Dermis microvascular lymphatic vessel endothelial cell (primary cell): ENCODE results near the gene PSMA5. TPM values are rescaled to one million over a fixed set of nuclear protein-coding genes. Genes with fewer than 3 reads are reported as not detected.
A peak's percentile ranks its signal among the peaks of the same experiment; 100 is the strongest.
"Not testable (repeated sequence)": the region's sequence is repeated elsewhere in the genome, so short reads cannot be mapped to it uniquely, and the experiment has no call there.

Source experiments
- DNase-seq, 2 donors: peaks; one replicate each; pipeline versions ENCODE4 v3.0.0 to v3.0.0-alpha.2; 2010; ENCODE audit warnings: low read depth in 2 of 2
- total RNA-seq: library from RNA; depleted of rRNA; stranded (reverse); fragments of >200 nt; gene quantifications from 2 replicates; pipeline ENCODE4 v1.2.1, GENCODE V29; 2014

The PSMA5 gene
- total RNA-seq, 1 donor from 2014 or later, result 49.7 TPM

DNA sequence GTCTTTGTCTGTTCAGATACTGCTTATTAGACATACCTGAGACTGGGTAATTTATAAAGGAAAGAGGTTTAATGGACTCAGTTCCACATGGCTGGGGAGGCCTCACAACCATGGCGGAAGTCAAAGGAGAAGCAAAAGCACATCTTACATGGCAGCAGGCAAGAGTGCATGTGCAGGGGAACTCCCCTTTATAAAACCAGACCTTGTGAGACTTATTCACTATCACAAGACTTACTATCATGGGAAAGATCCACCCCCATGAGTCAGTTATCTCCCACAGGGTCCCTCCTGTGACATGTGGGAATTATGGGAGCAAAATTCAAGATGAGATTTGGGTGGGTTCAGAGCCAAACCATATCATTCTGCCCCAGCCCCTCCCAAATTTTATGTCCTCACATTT, 7.1 kb upstream of the PSMA5 start:
- no peak for DNase-seq

- no peak for DNase-seq
Observed at GRCh38 chr1:109432336-109432735, 6.1 kb upstream of the PSMA5 start.

DNA sequence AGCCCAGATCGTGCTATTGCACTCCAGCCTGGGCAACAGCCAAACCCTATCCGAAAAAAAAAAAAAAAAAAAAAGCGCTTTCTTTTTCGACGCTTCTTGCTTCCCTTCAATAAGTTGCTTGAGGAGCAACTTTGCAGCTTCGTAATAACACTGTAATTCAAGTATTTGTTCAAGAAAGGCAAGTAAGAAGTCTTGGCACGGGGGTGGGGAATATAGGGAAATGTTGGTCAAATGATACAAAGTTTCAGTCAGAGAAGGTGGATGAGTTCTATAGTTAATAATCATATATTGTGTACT, 871 bp upstream of the PSMA5 start:
- no peak for DNase-seq

DNA sequence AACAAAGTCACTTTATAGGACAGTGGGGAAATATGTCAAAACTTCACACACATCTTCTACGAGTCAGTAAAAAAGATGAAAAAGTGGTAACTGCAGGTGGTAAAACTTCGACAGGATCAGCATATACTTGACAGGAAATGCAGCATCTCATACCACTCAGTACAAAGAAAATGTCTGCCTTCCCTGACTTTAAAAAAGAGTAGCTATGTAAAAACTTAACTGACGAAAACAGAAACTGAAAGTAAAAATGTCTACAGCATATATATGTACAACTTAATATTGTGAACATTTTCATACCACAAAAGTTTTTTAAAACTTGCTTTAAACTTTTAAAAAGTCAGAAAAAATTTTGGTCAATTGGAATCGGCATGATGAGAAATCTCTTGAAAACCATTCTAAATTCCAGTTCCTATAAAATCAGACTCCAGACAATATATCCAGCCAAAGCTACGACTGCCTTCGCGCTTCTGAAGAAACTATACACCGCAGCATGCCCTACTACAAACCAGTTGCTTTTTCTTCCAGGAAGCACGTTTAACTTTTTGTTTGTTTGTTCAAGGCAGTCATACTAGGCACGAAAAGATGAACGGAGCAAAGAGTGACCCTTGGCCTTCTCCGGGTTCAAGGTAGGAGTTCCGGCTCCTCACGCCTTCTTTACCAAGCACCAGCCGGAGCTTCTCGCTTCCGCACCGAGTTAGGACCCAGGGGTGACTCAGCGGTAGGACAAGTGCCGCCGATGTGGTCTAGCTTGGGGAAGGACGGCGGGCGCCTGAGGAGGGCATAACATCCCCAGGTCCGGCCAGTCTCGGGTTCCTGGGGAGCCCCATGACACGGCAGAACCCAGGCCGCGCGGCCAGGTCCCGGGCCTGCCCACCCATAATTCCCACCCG, 612 bp downstream of the PSMA5 start:
- peak; percentile 28 to 65 for DNase-seq

GRCh38 chr1:109423498-109423897, 2.8 kb downstream of the PSMA5 start:
- DNase-seq, result no peak

DNA sequence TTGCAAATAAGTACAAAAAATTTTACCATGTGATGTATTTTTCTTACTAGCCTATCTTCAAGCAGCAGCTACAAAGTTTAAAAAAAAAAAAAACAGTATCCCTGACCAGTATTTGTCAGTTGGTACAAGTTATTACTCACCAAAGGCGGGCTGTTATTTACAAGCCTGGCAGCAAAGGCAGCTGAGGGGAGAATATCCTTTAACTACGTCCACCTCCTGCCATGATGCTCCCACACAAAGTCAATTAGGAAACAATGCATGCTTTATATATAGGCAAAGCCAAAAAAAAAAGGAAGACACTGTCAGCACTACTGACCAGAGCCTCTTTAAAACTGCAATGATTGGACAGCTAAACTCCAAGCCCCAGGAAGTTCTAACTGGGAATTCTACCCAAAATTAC, 13.7 kb downstream of the PSMA5 start:
- no peak for DNase-seq

- DNase-seq, result no peak
Observed at GRCh38 chr1:109404838-109405237, 21.4 kb downstream of the PSMA5 start.

DNA sequence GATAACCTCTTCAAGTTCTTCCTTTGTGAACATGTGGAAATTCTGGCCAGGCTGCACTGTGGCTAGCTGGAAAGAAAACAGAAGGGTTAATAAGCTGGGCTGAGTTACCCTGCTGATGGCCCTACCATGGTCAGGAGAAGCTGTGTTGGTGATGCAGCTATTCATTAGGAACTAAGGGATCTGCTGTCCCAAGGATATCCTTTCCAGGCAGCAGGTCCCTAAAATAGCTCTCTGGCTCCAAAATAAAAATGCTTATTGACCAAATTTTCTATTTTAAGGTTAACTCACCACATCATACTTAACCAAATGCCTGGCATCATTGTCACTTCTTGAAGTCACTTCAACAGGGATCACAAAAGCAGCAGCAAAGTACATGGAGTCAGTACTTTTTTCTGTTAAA, 24.2 kb downstream of the PSMA5 start:
- no peak for DNase-seq

GRCh38 chr1:109400035-109400655, 26.1 kb downstream of the PSMA5 start:
- DNase-seq, result no peak

- peak; percentile 55 to 73 for DNase-seq
Observed at GRCh38 chr1:109399326-109399957, 26.8 kb downstream of the PSMA5 start.

DNA sequence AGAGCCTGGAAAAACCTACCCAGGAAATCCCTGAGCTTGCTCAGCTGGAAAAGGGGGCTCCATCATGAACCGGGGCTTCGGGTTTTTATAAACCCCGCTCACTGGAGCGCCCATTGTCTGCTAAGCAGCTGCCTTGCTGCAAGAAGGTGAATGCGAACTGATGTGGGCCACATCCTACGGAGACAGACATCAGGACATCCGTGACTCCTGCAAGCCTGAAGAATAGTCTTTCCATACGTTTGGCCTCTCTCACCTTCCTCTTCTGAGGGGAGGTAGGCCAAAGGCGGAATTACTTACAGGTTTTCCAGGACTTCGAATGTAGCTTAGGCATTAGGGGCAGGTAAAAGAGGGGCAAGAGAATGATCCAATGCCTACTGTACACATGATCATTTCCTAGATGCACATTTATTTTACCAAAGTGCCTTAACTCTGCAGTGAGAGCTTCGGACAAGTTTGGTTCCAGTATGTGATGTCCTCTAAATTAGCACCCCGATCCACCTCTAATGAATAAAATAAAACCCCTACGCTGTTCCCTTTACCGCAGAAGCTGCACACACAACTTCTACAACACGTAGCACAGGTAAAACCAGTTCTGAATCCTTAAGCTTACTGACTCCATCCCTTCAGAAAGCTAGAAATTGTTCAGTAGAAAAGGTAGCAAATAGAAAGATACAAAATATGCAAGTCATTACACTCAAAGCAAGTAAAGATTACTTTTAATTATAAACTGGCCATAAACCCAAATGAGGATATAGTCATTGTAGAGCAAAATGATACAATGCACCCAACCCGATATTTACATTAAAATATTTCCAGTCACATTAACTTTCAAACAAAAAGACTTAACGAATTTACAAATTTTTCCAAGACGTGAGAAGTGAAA, 27.7 kb downstream of the PSMA5 start:
- DNase-seq, result peak in 1 of 2 donors; percentile 7

GRCh38 chr1:109397581-109398342, 28.5 kb downstream of the PSMA5 start, which contains the start of gene SORT1:
TSS of gene SORT1 (minus strand) at chr1:109397918. CDS start at chr1:109397892, 26 bp downstream.
- peak; percentile 55 to 90 for DNase-seq

DNA sequence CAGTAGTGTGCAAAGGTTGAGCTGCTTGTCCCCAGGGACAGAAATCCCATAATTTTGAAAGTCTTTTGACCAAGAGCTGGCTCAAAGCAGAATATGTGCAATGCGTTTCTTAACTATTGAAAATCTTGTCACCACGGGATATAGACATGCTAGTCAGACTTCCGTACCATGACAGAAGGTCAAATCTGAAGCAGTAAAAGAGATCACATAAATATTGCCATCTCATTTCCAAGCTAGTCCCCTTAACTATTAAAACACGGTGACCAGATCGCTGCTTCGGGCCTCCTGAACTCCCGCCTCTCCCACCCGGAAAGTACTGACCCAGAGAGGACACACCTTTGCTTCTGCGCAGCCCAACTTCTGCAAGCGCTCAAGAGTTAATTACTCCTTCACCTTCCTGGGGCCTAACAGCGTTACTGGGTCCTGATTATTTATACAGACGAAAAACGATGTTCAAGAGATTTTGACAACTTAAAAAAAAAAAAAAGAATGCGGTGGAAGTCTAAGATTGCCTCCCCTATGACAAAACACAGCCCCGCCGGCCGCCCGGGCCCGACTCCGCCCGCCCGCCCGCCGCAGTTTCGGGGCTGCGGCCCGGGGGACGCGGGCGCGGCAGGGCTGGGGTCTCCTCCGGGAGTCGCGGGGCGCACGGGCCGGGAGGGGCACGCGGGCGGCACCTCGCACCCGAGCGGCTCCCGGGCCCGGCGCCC, 29.2 kb downstream of the PSMA5 start:
- DNase-seq, result peak in 1 of 2 donors; percentile 3

DNA sequence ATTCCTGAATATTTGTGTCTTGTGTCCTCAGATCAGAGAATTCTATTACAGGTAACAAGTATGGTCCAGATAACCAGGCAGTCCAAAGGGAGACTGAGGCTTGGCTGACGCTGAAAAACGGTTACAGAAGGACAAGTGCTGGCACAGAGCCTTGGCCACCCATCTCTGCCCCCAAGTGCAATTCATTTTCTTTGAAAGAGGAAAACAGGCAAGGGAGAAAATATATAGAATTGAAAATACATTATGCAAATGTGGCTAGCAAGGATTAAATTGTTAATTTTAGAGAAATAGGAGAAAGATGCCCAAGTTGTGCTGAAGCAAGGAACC, 29.8 kb downstream of the PSMA5 start:
- DNase-seq, result no peak

DNA sequence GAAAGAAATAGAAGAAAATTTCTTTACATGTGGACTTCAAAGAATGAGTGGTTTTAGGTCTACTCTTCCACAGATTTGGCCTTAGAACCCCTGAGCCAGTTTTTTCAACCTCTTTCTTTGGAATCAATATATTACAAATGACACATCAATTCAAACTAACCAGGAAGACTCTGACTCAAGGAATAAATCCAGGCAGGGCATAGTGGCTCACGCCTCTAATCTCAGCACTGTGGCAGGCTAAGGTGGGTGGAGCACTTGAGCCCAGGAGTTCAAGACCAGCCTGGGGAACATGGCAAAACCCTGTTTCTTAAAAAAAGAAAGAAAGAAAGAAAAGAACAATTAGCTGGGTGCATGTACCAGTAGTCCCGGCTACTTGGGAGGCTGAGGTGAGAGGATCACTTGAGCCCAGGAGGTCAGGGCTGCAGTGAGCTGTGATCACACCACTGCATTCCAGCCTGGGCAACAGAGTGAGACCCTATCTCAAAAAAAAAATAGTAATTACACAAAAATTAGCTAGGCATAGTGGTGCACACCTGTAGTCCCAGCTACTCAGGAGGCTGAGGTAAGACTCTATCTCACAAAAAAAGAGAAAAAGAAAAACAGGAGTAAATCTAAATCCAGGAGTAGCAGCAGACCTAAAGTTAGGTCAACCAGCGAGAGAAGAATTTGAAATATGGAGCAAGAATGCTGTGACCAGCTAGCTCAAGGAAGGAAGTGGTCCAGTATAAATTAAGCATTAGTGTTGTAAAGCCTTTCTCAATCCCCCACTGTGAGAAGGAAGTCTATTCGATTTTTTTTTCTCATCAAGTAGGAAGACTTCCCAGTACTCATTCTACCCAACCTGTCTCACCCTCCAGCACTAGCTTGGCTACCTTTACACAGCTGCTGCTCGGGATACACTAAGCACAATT, 30.4 kb downstream of the PSMA5 start:
- DNase-seq, result no peak

DNA sequence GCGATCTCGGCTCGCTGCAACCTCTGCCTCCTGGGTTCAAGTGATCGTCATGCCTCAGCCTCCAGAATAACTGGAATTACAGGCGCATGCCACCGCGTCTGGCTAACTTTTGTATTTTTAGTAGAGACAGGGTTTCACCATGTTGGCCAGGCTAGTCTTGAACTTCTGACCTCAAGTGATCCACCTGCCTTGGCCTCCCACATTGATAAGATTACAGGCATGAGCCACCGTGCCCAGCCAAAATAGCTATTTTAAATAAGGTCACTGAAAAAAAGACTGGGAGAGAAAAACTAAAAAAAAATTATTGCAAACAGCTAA, 31.0 kb downstream of the PSMA5 start:
- DNase-seq, result not testable (repeated sequence)

GRCh38 chr1:109394591-109395281, 31.5 kb downstream of the PSMA5 start:
- no peak for DNase-seq

DNA sequence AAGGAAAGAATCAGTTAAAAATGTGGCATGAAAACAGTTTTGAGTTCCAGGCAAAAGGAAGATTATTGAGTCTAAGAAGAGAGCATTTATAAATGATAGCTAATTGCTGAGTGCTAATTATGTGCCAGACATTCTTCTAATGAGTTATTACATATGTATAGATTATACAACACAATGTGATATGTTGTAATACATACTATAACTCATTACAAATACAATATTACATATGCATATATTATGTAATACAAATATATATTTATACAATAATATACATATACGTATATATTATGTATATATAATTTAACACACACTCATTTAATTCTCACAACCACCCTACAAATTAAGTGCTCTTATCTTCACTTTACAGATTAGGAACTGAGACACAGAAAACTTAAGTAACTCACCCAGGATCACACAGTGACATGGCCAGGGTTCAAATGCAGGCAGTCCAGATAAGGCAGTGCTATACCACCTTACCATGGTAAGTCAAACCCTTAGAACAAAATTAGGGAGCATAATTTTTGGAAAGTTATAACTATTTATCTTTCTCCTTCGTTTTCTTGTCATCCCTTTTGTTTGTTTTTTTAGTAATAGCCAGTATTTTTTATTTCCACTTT, 32.5 kb downstream of the PSMA5 start:
- DNase-seq, result no peak
